IPS DF 6.9 (cell line): ENCODE results near the gene MPRIP.
"Not testable (repeated sequence)": the region's sequence is repeated elsewhere in the genome, so short reads cannot be mapped to it uniquely, and the experiment has no call there.

Experiments
- DNase-seq: peaks from one replicate; pipeline ENCODE4 v3.0.0-alpha.2; 2013; ENCODE audit warnings: low read depth, low spot score
- H3K27ac ChIP-seq: one replicate; pipeline ENCODE4 v1.5.1; 2013; ENCODE audit warnings: low read length, control low read depth
- H3K27me3 ChIP-seq: 2 replicates; pipeline ENCODE4 v1.6.1; 2013; ENCODE audit warnings: mild to moderate bottlenecking, low read length; ENCODE audit not compliant: control insufficient read depth, insufficient read depth
- H3K36me3 ChIP-seq: 2 replicates; pipeline ENCODE4 v1.6.1; 2013; ENCODE audit warnings: low read length; ENCODE audit not compliant: control insufficient read depth, insufficient read depth
- H3K4me1 ChIP-seq: 2 replicates; pipeline ENCODE4 v1.6.1; 2013; ENCODE audit warnings: low read length; ENCODE audit not compliant: control insufficient read depth, insufficient read depth
- H3K4me3 ChIP-seq: 2 replicates; pipeline ENCODE4 v1.5.1; 2013; ENCODE audit warnings: mild to moderate bottlenecking, low read length
- H3K9me3 ChIP-seq: 2 replicates; pipeline ENCODE4 v1.6.1; 2013; ENCODE audit warnings: low read length, inconsistent platforms; ENCODE audit not compliant: control insufficient read depth, insufficient read depth
- WGBS: extraction: QIAGEN DNeasy Blood & Tissue Kit; methylation state at CpG from one replicate; pipeline ENCODE4 v1.1.7; 2013; ENCODE audit warnings: mixed read lengths, missing lambda C conversion rate; ENCODE audit not compliant: insufficient read length, insufficient coverage; 5-methylcytosine and 5-hydroxymethylcytosine counted together

MPRIP gene, protein sequence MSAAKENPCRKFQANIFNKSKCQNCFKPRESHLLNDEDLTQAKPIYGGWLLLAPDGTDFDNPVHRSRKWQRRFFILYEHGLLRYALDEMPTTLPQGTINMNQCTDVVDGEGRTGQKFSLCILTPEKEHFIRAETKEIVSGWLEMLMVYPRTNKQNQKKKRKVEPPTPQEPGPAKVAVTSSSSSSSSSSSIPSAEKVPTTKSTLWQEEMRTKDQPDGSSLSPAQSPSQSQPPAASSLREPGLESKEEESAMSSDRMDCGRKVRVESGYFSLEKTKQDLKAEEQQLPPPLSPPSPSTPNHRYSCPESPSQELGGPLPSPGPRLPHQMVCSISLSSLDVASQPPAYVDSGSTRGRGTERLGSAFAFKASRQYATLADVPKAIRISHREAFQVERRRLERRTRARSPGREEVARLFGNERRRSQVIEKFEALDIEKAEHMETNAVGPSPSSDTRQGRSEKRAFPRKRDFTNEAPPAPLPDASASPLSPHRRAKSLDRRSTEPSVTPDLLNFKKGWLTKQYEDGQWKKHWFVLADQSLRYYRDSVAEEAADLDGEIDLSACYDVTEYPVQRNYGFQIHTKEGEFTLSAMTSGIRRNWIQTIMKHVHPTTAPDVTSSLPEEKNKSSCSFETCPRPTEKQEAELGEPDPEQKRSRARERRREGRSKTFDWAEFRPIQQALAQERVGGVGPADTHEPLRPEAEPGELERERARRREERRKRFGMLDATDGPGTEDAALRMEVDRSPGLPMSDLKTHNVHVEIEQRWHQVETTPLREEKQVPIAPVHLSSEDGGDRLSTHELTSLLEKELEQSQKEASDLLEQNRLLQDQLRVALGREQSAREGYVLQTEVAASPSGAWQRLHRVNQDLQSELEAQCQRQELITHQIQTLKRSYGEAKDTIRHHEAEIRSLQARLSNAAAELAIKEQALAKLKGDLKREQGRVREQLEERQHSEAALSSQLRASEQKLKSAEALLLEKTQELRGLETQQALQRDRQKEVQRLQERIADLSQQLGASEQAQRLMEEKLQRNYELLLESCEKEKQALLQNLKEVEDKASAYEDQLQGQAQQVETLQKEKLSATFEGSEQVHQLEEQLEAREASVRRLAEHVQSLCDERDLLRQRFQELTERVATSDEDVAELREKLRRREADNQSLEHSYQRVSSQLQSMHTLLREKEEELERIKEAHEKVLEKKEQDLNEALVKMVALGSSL (N-terminal part only)

DNA sequence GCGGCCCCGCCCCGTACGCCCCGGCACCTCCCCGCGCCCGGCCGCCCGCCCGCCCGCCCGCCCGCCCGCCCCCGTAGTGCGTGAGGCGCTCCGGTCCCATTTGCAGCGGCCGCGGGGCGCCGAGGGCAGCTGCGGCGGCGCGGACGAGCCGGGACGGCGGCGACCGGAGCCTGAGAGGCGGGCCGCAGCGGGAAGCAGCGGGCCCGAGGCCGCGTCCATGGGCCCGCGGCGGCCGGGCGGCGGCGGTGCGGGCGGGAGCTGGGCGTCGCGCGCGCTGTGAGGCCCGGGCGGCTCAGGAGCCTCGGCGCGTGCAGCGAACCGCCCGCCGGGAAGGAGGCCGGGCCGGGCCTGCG, at the start of gene MPRIP:
Gene MPRIP, plus strand, starts transcription at position 74 of the 353 bp plus-strand sequence. CDS start 392 bp downstream, outside the sequence.
- DNase-seq, result no peak
- H3K27ac ChIP-seq, result no peak within 1 kb of the TSS
- no peaks in the 10 kb centered on the region for H3K9me3 ChIP-seq
- H3K4me1 ChIP-seq, result peaks cover 3% of the 10 kb centered on the region; the same call in 1 of the 2 replicates
- H3K4me3 ChIP-seq, result peak within 1 kb of the TSS; percentile 95
- no peaks in the 10 kb centered on the region; the same call in 1 of the 2 replicates for H3K27me3 ChIP-seq
- no peaks in the 10 kb centered on the region for H3K36me3 ChIP-seq
- no CpG with 5 or more reads among the region's 67 CpGs for WGBS

DNA sequence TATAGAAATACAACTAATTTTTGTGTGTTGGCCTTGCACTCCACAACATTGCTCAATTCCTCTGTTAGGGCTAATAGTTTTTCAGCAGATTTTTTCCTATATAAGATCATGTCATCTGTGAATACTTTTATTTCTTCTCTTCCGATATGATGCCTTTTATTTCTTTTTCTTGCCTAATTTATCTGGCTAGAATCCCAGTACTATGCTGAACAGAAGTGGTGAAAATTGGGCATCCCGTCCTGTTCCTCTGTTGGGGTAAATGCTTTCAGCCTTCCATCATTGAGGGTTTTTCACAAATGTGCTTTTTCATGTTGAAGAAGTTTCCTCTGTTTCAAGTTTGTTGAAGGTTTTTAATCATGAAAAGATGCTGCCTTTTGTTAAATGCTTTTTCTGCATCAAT, 47.6 kb upstream of the MPRIP start:
- Histone ChIP-seq H3K9me3 (no peaks in the 10 kb centered on the region), H3K27me3 (no peaks in the 10 kb centered on the region), H3K27ac (no peak overlapping the region), H3K4me1 (no peaks in the 10 kb centered on the region), H3K36me3 (no peaks in the 10 kb centered on the region), H3K4me3 (no peak overlapping the region)
- DNase-seq, result no peak
- WGBS, result no CpG with 5 or more reads among the region's 2 CpGs

DNA sequence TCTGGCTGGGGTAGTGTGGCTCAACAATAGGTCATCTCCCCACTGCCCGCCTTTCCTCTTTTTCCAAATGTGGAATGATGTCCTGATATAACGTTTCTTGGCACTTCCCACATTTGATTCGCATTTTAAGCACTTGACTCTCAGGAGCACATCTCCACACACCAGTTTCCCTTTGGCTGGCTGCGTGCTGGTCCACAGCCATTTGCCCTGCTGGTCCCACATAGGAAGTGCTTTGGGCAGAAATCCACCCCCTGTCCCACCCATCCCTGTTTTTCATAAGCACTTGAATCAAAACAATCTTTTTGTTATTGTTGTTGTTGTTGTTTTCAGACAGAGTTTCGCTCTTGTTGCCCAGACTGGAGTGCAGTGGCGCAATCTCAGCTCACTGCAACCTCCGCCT, 46.3 kb upstream of the MPRIP start:
- H3K36me3 ChIP-seq, result no peaks in the 10 kb centered on the region
- WGBS, result no CpG with 5 or more reads among the region's 7 CpGs
- no peaks in the 10 kb centered on the region for H3K9me3 ChIP-seq
- no peak overlapping the region for H3K4me3 ChIP-seq
- H3K27ac ChIP-seq, result no peak overlapping the region
- H3K27me3 ChIP-seq, result no peaks in the 10 kb centered on the region
- no peaks in the 10 kb centered on the region for H3K4me1 ChIP-seq
- no peak for DNase-seq

DNA sequence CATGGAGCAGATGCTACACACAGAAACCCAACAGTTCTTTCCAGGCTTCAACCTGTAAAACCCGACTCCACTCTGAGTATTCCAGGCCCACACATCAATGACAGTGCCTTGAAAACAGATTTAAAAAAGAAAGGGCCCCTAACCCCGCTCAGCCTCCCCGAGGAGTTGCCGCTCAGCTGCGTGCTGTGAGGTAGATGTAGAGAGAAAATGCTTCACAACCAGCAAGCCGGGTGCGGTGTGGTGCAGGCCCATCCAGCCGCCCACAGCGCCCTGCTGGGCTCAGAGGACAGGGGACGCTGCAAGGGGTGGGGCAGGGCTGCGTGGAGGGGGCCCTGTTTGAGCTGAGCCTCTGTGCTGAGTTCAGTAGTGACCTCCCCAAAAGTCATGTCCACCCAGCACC, 45.5 kb upstream of the MPRIP start:
- DNase-seq, H3K4me3 ChIP-seq, H3K27me3 ChIP-seq, H3K4me1 ChIP-seq, H3K27ac ChIP-seq, H3K36me3 ChIP-seq, H3K9me3 ChIP-seq: not testable (repeated sequence)
- WGBS, result no CpG with 5 or more reads among the region's 11 CpGs

DNA sequence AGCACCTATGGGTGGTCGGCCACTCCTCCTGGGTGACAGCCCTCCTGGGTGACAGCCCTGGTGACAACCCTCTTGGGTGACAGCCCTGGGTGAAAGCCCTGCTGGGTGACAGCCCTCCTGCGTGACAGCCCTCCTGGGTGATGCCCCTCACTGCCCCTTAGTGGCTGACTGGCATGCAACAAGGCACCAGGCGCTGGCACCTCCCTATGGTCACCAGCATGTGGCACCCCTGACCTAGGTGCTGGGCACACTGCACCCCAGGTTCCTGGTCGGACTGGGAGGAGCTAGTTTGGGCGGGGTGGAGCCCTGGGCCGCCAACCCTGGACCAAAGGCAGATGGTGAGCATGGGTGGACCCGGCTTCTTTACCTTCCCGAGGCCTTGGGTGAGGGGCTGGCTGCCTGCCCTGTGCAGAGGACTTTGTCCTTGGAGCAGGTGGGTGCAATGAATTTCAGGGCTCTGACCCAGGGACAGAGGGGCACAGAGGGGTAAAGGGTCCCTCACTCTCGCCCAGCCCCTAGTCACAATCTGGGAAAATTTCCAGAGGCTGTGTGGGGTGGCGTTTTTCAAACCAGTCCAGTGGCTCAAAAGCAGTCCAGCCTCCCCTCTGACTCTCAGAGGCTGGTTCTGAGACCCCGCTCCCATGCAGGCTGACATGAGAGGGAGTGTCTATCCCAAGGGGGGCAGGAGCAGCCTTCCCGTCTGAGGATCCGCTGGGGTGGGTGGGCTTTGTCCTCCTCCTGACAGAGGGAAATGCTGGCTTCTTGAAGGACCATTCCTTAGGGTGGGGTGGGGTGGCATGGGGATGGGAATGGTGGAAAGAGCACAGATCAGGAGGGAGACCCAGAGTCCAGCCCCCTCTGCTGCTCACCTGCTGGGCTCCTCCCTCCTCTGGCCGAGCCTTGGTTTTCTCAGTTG, 44.5 kb upstream of the MPRIP start:
- Histone ChIP-seq H3K27me3 (no peaks in the 10 kb centered on the region), H3K27ac (no peak overlapping the region), H3K36me3 (no peaks in the 10 kb centered on the region), H3K9me3 (no peaks in the 10 kb centered on the region), H3K4me3 (no peak overlapping the region), H3K4me1 (0 out of 2 replicates have a peak, but pooled peaks cover 1% of the 10 kb centered on the region)
- WGBS, result no CpG with 5 or more reads among the region's 14 CpGs
- DNase-seq, result no peak

DNA sequence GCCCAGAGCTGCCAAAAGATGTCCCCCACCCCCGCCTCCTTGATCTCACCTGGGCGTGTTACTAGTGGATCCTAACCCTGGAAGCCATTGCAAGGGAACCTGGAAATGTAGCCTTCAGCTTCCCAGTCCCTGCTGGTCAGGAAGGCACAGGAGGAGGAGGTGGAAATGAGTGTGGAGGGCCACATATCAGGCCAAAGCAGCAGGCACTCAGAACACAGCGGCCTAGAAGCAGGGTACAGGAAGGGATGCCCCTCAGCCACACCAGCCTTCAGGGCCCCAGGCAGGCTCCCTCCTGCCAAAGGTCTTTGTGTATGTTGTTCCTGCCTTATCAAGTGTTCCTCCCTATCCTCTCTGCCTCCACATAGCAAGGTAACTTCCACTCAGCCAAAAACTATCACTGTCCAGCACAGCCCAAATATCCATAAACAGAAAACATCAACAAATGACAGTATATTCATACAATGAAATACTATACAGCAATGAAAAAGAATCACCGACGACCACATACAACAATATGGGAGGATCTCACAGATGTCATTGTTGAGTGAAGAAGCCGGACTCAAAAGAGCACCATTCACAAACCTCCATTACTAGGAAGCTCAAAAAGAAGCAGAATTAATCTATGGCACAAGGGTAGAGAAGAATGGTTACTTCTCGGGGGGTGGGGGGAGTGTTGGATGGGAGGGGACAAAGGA, 42.2 kb upstream of the MPRIP start:
- WGBS, result no CpG with 5 or more reads among the region's 7 CpGs
- Histone ChIP-seq H3K9me3 (no peaks in the 10 kb centered on the region), H3K4me3 (no peak overlapping the region), H3K36me3 (no peaks in the 10 kb centered on the region), H3K27me3 (no peaks in the 10 kb centered on the region), H3K27ac (no peak overlapping the region), H3K4me1 (0 out of 2 replicates have a peak, but pooled peaks cover 1% of the 10 kb centered on the region)
- DNase-seq, result no peak

DNA sequence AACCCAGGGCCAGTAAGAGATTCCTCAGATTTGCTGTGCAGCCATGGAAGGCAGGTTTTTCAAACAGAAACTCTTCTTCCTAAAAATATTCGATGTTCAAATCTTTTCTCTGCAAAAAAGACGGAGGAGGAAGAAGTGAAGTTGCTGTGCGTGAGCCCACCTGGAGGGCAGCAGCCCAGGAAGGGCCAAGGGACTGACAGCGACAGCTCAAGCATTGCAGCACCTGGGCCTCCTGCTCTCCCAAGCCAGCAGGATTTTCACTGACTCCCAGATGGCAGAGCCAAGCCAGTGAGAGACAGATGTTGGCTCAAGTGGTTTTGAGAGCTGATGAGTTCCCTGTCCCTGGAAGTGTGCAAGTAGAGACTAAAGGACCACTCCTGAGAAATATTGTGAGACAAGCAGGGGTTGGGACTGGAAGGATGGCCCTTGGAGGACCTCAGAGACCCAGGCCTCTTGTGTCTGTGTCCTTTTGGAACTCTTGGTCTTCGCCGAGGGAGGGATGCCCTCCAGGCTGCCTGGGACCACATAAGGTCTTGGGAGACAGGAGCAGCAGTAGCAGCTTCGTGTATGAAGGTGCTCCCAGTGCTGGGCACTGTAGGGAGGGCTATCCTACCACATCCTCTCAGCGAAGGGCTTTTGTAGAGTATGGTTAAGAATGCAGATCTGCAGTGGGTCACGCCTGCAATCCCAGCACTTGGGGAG, 41.0 kb upstream of the MPRIP start:
- no peak overlapping the region for H3K4me3 ChIP-seq
- no peaks in the 10 kb centered on the region for H3K9me3 ChIP-seq
- no peak overlapping the region for H3K27ac ChIP-seq
- WGBS, result no CpG with 5 or more reads among the region's 9 CpGs
- 0 out of 2 replicates have a peak, but pooled peaks cover 1% of the 10 kb centered on the region for H3K4me1 ChIP-seq
- H3K36me3 ChIP-seq, result no peaks in the 10 kb centered on the region
- DNase-seq, result no peak
- no peaks in the 10 kb centered on the region for H3K27me3 ChIP-seq

DNA sequence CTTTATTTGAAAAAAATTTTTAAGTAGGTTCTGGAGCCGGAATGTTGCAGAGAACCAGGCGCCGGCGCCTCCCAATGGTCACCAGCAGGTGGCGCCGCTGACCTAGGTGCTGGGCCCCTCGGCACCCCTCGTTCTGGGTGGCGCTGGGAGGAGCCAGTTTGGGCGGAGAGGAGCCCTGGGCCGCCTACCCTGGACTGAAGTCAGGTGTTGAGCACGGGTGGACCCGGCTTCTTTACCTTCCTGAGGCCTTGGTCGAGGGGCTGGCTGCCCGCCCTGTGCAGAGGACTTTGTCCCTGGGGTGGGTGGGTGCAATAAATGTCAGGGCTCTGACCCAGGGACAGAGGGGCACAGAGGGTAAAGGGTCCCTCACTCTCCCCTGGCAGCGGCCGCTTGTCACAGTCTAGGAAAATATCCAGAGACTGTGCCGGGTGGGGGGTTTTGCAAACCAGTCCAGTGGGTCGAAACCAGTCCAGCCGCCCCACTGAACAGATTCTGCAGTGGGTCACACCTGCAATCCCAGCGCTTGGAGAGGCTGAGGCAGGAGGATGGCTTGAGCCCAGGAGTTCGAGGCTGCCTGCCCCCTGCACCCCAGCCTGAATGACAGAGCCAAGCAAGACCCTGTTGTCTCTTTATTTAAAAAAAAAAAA, 40.3 kb upstream of the MPRIP start:
- Histone ChIP-seq H3K4me1 (0 out of 2 replicates have a peak, but pooled peaks cover 1% of the 10 kb centered on the region), H3K27ac (no peak overlapping the region), H3K4me3 (no peak overlapping the region), H3K27me3 (no peaks in the 10 kb centered on the region), H3K9me3 (no peaks in the 10 kb centered on the region), H3K36me3 (no peaks in the 10 kb centered on the region)
- DNase-seq, result peak; percentile 47
- WGBS, result no CpG with 5 or more reads among the region's 22 CpGs
